Breast epithelium (tissue), 4 donors: ENCODE results near the gene PROM2. TPM values are rescaled to one million over a fixed set of nuclear protein-coding genes. Genes with fewer than 3 reads are reported as not detected.
A peak's percentile ranks its signal among the peaks of the same experiment; 100 is the strongest.
"Not testable (repeated sequence)": the region's sequence is repeated elsewhere in the genome, so short reads cannot be mapped to it uniquely, and the experiment has no call there.

Source experiments
- DNase-seq, 2 donors: peaks; one replicate each; pipeline ENCODE4 v3.0.0-alpha.2; 2019; ENCODE audit warnings: low spot score in 2 of 2
- H3K27ac ChIP-seq, 2 donors: fragments of 200-600 bp; sonication (generic) in 1 of 2; one replicate each; pipeline ENCODE4 v1.5.1; 2016 to 2019; ENCODE audit warnings: mild to moderate bottlenecking in 1 of 2
- H3K27me3 ChIP-seq, 2 donors: fragments of 200-600 bp; sonication (generic) in 1 of 2; one replicate each; pipeline versions ENCODE4 v1.5.1 to v1.6.0; 2017 to 2019; ENCODE audit warnings: control low read depth in 1 of 2, mild to moderate bottlenecking in 1 of 2
- H3K36me3 ChIP-seq: fragments of 200-600 bp; one replicate; pipeline ENCODE4 v1.5.1; 2019
- H3K4me1 ChIP-seq, 2 donors: fragments of 200-600 bp; sonication (generic); one replicate each; pipeline ENCODE4 v1.5.1; 2016 to 2019; ENCODE audit warnings: control low read depth in 1 of 2
- H3K4me3 ChIP-seq, 3 donors: fragments of 200-600 bp; sonication (generic); 1 replicate in 2 of 3; 2 replicates in 1 of 3; pipeline ENCODE4 v1.5.1; 2016 to 2019; ENCODE audit warnings: mild to moderate bottlenecking in 3 of 3, moderate library complexity in 2 of 3
- H3K9me3 ChIP-seq, 2 donors: fragments of 200-600 bp; sonication (generic) in 1 of 2; one replicate each; pipeline ENCODE4 v1.5.1; 2016 to 2019; ENCODE audit warnings: control low read depth in 1 of 2
- CTCF ChIP-seq, 3 donors: fragments of 450-650 bp; IDR thresholded peaks; one replicate each; pipeline ENCODE4 v1.5.1; 2016 to 2017; ENCODE audit warnings: antibody characterized with exemption in 3 of 3, mild to moderate bottlenecking in 3 of 3, moderate library complexity in 3 of 3
- POLR2A ChIP-seq: fragments of 450-650 bp; IDR thresholded peaks from one replicate; pipeline ENCODE4 v1.6.1; 2016; ENCODE audit warnings: antibody characterized with exemption, mild to moderate bottlenecking, moderate library complexity
- POLR2AphosphoS5 ChIP-seq, 3 donors: sonication (generic); formaldehyde crosslinking; IDR thresholded peaks; one replicate each; pipeline ENCODE4 v1.6.1; 2017; ENCODE audit warnings: antibody characterized with exemption in 3 of 3
- intact Hi-C: fragments of 100-400 bp; cut with DNase I; formaldehyde crosslinking; loops from one replicate; pipeline ENCODE4 v1.15.1; 2023; ENCODE audit warnings: low total_unique reads
- total RNA-seq, 3 donors: library from RNA; depleted of rRNA; stranded (reverse); fragments of >200 nt; gene quantifications; one replicate each; pipeline ENCODE4 v1.1.0, GENCODE V29; 2016

The PROM2 gene
- total RNA-seq, 3 donors from 2014 or later = 1.4 to 48.8 (median 47.7) TPM

- Histone ChIP-seq H3K36me3 (no peaks in the 10 kb centered on the region), H3K27me3 (no peaks in the 10 kb centered on the region), H3K4me1 (no peaks in the 10 kb centered on the region), H3K4me3 (no peak overlapping the region), H3K9me3 (no peaks in the 10 kb centered on the region), H3K27ac (no peak overlapping the region)
- intact Hi-C loops = no loop called here
- DNase-seq = peak in 1 of 2 donors; percentile 5
- no peak for TF ChIP-seq CTCF (IDR thresholded peaks at IDR 0.05)
- no peak for TF ChIP-seq POLR2A
- TF ChIP-seq POLR2AphosphoS5 (IDR thresholded peaks at IDR 0.05) = no peak
These were observed 5.1 kb upstream of the PROM2 start for GRCh38 chr2:95269036-95269680.

GRCh38 chr2:95269745-95270144 is 4.5 kb upstream of the PROM2 start:
- H3K4me3 ChIP-seq, H3K36me3 ChIP-seq, intact Hi-C loops, H3K9me3 ChIP-seq, H3K27ac ChIP-seq, H3K4me1 ChIP-seq, H3K27me3 ChIP-seq: not testable (repeated sequence)
- DNase-seq = peak in 1 of 2 donors; percentile 6

DNA sequence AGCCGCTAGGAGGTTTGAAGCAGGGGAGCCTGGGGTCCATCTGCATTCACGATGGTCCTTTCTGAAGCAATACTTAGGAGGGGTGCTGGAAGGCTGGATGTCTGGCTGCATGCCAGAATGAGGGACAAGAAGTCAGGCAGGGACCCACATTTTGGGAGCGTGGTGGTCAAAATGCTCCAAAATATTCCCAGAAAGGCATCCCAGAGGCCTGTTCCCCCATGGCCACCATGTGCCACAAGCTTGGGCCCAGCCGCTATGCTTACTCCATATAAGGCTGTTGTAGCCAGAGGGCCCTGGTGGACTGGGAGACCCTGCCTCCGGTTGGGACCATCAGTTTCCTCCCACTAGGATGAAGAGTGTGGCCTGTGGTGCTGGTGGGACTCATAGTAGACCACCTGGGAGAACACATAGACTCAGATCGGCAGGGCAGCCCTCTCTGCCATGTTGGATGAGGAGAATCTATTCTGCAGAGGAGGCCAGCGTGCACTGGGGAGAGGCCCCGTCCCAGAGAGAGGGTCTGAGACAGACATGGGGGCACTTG is 3.6 kb upstream of the PROM2 start:
- TF ChIP-seq POLR2A = no peak
- TF ChIP-seq CTCF (IDR thresholded peaks at IDR 0.05) = no peak
- no peaks in the 10 kb centered on the region for H3K4me1 ChIP-seq
- intact Hi-C loops = no loop called here
- H3K27ac ChIP-seq = no peak overlapping the region
- no peaks in the 10 kb centered on the region for H3K36me3 ChIP-seq
- H3K27me3 ChIP-seq = no peaks in the 10 kb centered on the region
- no peak overlapping the region for H3K4me3 ChIP-seq
- no peaks in the 10 kb centered on the region for H3K9me3 ChIP-seq
- DNase-seq = peak; percentile 12 to 43

DNA sequence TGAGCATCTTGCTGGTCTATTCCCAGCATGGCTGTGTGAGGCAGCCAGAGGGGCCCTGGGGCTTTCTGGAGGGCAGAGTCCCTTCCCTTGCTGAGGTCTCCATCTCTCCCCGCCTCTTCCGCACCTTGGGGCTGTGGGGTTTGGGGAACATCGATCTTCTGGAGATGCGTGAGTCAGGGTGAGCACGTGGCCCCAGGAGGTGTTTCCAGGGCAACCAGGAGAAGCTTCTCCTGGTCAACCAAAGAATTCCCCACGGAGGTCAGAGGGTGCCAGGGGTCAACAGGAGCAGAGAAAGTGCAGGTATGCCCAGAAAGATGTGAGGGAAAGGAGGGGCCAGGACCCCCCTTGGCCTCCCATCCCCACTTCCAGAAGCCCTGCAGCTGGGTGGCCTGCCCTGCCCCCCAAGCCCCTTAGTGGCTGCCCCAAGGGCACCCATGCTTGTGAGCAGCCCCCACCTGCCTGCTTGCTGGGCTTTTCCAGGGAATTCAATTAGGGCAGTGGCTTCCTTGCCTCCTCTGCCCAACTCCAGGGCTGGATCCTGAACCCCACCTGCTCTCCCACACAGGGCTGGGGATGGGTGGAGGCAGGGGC is 2.8 kb upstream of the PROM2 start:
- Histone ChIP-seq H3K4me1 (peaks cover 0 to 1% of the 10 kb centered on the region in 2 donors), H3K4me3 (no peak overlapping the region), H3K27me3 (no peaks in the 10 kb centered on the region), H3K27ac (no peak overlapping the region), H3K9me3 (no peaks in the 10 kb centered on the region), H3K36me3 (no peaks in the 10 kb centered on the region)
- TF ChIP-seq POLR2AphosphoS5 (IDR thresholded peaks at IDR 0.05) (no peak), POLR2A (no peak), CTCF (IDR thresholded peaks at IDR 0.05) (no peak)
- intact Hi-C loops = no loop called here
- DNase-seq = peak; percentile 11 to 35

DNA sequence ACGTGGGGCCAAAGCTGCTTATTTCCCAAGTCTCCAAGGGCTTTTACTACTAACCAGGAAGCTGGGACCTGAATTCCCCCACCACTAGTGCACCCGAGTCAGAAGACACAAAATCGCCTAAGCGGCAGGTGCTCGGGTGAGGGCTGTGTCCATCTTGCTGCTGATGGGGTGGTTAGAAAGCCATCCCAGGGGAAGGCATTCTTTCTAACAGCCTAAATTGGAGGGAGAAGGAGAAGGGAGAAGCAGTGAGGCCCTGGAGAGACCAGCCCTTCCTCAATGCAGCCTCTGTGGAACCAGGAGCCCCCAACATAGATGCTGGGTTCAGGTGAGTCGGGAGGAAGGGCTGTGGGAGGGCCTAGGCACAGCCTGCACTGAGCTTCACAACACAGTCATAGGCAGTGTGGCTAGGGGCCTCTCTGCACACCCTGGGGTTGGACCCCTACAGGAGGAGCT is 1.9 kb upstream of the PROM2 start:
- peak in 1 of 2 donors; percentile 15 for DNase-seq
- TF ChIP-seq POLR2AphosphoS5 (IDR thresholded peaks at IDR 0.05) (no peak), POLR2A (no peak), CTCF (IDR thresholded peaks at IDR 0.05) (no peak)
- H3K4me3 ChIP-seq = no peak overlapping the region
- no peak overlapping the region for H3K27ac ChIP-seq
- intact Hi-C loops = no loop called here
- H3K9me3 ChIP-seq = no peaks in the 10 kb centered on the region
- no peaks in the 10 kb centered on the region for H3K27me3 ChIP-seq
- no peaks in the 10 kb centered on the region for H3K36me3 ChIP-seq
- peaks cover 0 to 4% of the 10 kb centered on the region in 2 donors for H3K4me1 ChIP-seq
